Adrenal gland (tissue), 5 donors: ENCODE data around the gene NINL.

Source experiments
- CTCF ChIP-seq, 6 experiments: fragments of 450-650 bp in 4 of 6; fragments of 200-600 bp in 2 of 6; sonication (generic) in 1 of 6; IDR thresholded peaks; 1 replicate in 5 of 6; 2 replicates in 1 of 6; pipeline versions ENCODE4 v1.5.1 to v1.8.0; 2016 to 2021; ENCODE audit warnings: antibody characterized with exemption in 6 of 6, mild to moderate bottlenecking in 2 of 6, moderate library complexity in 1 of 6
- POLR2A ChIP-seq, 2 donors: fragments of 450-650 bp; IDR thresholded peaks; one replicate each; pipeline ENCODE4 v1.6.1; 2017; ENCODE audit warnings: antibody characterized with exemption in 2 of 2, mild to moderate bottlenecking in 2 of 2, moderate library complexity in 1 of 2
- donor health status: DM: no; HTN: no; CAD: no.

- TF ChIP-seq CTCF (IDR thresholded peaks at IDR 0.05) (no peak), POLR2A (IDR thresholded peaks at IDR 0.05) (no peak)
Measured at GRCh38 chr20:25532971-25533391, 52.4 kb downstream of the NINL start.
